Neuronal stem cell (in vitro differentiated cells): ENCODE measurements around the gene RAPGEF1. TPM values are rescaled to one million over a fixed set of nuclear protein-coding genes. Genes with fewer than 3 reads are reported as not detected.

Experiments used
- small RNA-seq: library from polyadenylated mRNA; stranded (forward); fragments of <200 nt; extraction: miRNeasy Mini kit (QIAGEN cat#:217004); gene quantifications from one replicate; pipeline ENCODE3, GENCODE V24; 2013; ENCODE audit not compliant: insufficient read depth

The RAPGEF1 gene

Small RNAs within 50 kb of the gene (small RNA-seq; reads per million reads assigned to genes)
- gene EIF4A1P3 (not detected), gene RF00272 (not detected), gene RN7SL328P (not detected)
